PC-3 (cell line): ENCODE results near the gene WDR59.

ENCODE experiments used
- CTCF ChIP-seq: fragments of 300-600 bp; sonication (generic); conservative IDR thresholded peaks from 2 replicates; pipeline ENCODE4 v1.5.1; 2017; ENCODE audit warnings: antibody characterized with exemption, low read depth, mild to moderate bottlenecking, low read length
- EZH2phosphoT487 ChIP-seq: fragments of 300-600 bp; sonication (generic); IDR thresholded peaks from 2 replicates; pipeline ENCODE4 v1.6.1; 2018; ENCODE audit warnings: mild to moderate bottlenecking, antibody characterized with exemption, low read length, borderline replicate concordance

GRCh38 chr16:75004460-75004859, 19.5 kb upstream of the WDR59 start:
- TF ChIP-seq CTCF = no peak
- TF ChIP-seq EZH2phosphoT487 = no peak
